HG03039 (cell line): ENCODE results near the gene TMEM86B.
"Not testable (repeated sequence)": the region's sequence is repeated elsewhere in the genome, so short reads cannot be mapped to it uniquely, and the experiment has no call there.

ENCODE experiments used
- ATAC-seq: cut with Tn5 transposase; IDR thresholded peaks from one replicate; pipeline ENCODE4 v1.9.1; 2021; ENCODE audit warnings: mild to moderate bottlenecking, moderate library complexity; ENCODE audit not compliant: unreplicated experiment

TMEM86B gene

GRCh38 chr19:55224038-55224665 lies 4.4 kb downstream of the TMEM86B start:
- no peak for ATAC-seq

DNA sequence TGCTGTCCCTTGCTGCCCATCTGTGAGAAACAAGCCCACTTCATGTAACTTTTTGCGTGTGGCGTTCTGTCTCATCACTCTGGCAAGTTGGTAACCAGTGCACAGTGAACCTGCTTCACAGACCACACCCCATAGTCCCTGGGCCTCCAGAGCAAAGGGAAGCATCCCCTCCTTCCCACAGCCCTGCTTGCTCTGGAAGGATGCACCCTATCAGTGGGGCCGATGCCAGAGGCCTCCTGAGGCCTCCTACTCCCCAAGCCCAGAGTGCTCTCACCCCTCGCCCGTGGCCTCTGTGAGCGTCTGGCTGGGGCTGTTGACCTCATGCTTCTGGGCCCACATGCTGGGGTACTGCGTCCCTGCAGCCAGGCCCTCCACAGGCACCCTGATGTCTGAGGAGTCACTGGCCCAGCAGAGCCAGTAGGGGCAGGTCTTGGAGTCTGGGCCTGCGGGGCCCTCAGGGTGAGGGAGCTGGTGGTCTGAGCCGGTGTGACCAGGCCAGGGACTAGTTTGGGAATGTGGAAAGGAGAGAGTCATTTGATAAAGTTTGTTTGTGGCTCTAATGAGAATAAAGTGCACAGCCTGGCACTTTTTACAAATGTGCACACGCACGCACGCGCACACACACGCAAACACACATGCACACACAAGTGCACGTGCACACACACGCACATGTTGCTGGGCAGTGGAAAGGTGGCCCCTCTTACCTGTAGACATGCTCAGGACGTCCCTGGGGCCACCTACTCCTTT lies 5.1 kb downstream of the TMEM86B start:
- no peak for ATAC-seq

- no peak for ATAC-seq
Measured at GRCh38 chr19:55220525-55220924, 8.0 kb downstream of the TMEM86B start.

- ATAC-seq, result no peak
Measured at GRCh38 chr19:55216461-55217198, 11.9 kb downstream of the TMEM86B start.

GRCh38 chr19:55213547-55213946 lies 15.0 kb downstream of the TMEM86B start:
- ATAC-seq, result no peak

- ATAC-seq, result no peak
Measured at GRCh38 chr19:55212447-55212846, 16.1 kb downstream of the TMEM86B start.

- no peak for ATAC-seq
Measured at GRCh38 chr19:55209693-55210472, 18.7 kb downstream of the TMEM86B start.

DNA sequence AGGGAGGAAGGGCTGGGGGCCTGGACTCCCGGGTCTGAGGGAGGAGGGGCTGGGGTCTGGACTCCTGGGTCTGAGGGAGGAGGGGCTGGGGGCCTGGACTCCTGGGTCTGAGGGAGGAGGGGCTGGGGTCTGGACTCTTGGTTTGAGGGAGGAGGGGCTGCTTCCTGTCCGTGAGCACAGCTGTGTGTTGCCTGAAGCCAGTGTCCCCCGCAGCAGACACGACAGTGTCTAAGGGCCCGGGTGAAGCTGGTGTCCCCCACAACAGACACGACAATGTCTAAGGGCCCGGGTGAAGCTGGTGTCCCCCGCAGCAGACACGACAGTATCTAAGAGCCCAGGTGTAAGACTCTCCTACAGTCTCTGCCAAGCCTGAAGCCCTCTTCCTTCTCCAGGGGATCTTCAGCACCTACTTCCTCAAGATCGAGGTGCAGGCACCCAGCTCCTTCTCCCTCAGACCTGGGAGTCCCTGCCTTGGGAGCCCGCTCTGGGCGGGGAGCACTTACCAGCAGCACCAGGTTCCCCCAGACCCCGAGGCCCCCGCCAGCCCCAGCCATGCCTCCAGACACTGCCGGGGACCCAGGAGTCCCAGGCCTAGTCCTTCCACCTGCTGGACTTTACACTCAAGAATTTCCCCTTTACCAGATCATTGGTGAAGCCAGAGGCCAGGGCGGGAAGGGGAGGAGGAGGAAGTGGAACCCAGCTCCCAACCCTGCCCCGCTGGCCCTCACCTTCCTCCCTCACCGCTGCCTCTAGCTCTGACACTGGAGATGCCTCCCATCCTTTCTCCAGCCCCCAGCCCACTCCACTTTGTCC lies 19.5 kb downstream of the TMEM86B start, which contains the start of gene PTPRH:
TSS of gene PTPRH (minus strand) at position 622 of the 813 bp plus-strand sequence. CDS start at position 554, 68 bp downstream.
- no peak for ATAC-seq

DNA sequence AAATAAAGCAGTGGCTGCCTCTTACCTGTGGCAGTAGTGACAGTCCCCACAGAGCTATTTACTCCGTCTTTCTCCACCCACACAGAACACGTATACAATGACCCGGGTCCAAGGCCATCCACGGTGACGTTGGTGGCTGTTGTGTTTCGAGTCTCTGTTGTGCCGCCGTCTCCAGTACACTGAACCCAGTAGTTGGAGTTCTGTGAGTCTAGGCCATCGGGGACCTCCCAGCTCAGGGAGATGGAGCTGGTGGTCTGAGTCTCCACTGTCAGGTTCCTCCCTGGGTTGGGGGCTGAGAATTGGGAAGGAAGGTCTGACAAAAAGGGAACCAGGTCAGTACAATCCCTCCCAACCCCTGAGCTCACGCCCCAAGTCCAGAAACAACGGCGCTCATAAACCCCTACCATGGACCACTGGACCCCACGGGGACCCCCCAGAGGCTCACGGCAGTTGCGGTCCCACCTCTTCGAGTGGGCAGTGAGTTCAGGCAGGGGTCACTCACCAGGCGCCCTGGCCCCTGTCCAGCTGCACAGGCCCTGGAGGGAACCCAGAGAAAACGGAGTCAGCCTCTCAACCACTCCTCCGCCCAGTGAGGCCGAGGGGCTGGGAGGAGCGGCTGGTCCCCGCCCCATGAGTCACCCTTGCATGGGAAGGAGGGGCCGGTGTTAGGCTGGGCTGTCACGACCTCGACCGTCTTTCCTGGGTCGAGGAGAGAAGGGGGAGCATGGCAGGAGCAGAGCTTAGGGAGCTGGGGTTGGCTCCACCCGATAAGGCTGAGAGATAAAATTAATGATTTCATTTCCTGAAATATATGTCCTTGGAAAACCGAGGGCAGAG lies 21.7 kb downstream of the TMEM86B start:
- no peak for ATAC-seq

GRCh38 chr19:55202199-55202598 lies 26.4 kb downstream of the TMEM86B start:
- not testable (repeated sequence) for ATAC-seq

DNA sequence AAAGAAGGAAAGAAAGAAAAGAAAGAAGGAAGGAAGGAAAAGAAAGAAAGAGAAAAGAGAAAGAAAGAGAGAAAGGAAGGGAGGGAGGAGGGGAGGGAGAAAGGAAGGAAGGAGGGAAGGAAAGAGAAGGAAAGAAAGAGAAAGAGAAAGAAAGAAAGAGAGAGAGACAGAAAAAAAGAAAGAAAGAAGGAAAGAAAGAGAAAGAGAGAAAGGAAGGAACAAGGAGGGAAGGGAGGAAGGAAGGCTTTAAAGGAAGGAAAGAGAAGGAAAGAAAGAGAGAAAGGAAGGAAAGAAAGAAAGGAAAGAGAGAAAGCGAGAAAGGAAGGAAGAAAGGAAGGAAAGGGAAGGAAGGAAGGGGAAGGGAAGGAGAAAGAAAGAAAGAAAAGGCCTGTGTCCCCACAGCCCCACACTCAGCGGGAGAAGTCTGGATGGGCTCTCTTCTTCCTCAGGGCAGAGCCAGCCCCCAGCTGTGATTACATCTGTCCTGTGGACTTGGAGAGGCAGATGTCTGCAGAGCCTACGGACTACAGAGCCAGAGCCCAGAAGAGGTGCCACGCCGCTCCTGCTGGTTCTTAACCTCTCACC lies 28.9 kb downstream of the TMEM86B start:
- no peak for ATAC-seq

- no peak for ATAC-seq
Measured at GRCh38 chr19:55198651-55199050, 29.9 kb downstream of the TMEM86B start.

GRCh38 chr19:55197528-55197927 lies 31.0 kb downstream of the TMEM86B start:
- no peak for ATAC-seq

- ATAC-seq, result no peak
Measured at GRCh38 chr19:55196803-55197202, 31.8 kb downstream of the TMEM86B start.

DNA sequence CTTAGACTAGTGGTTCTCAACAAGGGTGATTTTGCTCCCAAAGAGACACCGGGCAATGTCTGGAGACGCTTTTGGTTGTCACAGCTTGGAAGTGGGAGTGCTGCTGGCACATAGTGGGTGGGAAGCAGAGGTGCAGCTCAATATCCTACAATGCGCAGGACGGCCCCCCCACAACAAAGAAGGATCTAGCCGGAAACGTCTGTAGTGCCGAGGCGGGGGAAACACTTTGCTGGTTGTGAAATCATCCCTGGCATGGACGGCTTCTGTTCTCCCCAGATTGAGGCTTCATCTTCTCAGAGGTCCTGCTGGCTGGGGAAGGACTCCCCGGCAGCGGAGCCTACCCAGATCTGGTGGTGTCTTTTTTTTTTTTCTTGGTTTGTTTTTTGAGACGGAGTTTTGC lies 35.1 kb downstream of the TMEM86B start:
- no peak for ATAC-seq

DNA sequence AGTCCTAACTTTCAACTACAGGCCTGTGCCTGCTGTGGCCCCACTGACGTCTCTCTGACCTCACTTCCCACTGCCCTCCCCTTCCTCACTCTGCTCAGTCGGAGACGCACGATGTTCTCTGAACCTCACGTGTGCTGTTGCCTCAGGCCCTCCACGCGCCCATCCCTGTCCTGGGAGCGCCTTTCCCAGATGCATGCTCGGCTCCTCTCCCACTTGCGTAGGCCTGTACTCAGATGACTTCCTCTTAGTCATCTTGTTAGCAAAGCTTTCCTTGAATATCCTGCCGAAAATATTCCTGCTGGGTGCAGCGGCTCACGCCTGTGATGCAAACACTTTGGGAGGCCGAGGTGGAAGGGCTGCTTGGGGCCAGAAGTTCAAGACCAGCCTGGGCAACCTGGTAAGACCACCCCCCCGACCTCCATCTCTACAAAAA lies 39.1 kb downstream of the TMEM86B start:
- no peak for ATAC-seq

GRCh38 chr19:55188625-55189024 lies 39.9 kb downstream of the TMEM86B start:
- no peak for ATAC-seq

GRCh38 chr19:55186080-55186479 lies 42.5 kb downstream of the TMEM86B start:
- ATAC-seq, result no peak

DNA sequence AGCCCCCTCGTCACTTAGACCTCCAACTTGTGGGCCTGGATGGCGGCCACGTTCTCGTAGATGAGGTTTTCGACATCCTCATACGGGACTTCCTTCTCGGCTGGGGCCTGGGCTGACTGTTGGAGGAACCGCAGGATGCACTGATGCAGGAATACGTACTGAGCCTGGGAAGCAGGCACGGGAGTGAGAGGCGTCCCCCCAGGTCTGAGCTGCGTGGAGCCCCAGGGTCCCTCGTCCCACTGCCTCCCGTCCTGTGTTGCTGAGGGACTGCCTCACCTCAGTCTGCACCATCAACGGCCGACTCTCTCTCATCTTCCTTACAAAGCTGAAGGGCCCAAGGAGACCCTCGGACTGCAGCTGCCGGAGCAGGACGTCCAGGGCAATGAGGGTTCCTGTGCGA lies 46.8 kb downstream of the TMEM86B start:
- no peak for ATAC-seq
